ENCODE data around the gene KDM8. TPM values are rescaled to one million over a fixed set of nuclear protein-coding genes. Genes with fewer than 3 reads are reported as not detected.
A peak's percentile ranks its signal among the peaks of the same experiment; 100 is the strongest.

Gene KDM8
- total and polyA plus RNA-seq, 2 donors (not counting 1 experiment from before 2014, with no cell fraction given), result 7.5 to 37.4 TPM

DNA sequence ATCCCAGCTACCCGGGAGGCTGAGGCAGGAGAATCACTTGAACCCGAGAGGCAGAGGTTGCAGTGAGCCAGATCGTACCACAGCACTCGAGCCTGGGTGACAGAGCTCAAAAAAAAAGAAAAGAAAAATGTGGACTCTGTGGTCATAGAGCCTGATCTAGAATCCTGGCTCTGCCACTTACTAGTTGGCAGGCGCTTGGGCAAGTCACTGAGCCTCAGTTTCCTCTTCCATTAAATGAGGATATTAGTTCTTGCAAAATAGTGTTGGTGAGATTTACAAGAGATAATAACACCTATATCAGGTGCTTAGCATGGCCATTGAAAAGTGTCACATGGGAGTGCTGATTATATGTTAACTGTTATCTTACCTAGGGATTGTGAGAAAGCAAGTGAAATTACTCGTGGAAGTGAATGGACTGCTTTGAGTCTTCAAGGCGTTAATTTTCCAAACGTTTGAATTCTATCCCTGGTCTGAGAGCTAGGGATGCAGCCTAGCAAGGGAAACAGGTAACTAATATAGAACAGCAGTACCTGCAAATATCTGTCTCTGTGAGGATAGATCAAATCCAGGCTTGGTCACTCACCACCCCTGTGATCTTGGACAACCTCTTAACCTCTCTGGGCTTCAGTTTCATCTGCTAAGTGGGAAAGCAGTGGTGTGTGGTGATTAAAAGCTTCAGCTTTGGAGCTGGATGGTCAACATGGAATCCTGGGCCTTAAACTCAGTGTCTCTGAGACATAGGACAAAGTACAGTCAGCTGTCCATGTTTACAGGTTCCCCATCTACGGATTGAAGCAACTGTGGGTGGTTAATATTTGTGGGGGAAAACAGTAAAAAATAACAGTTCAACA, 66.2 kb downstream of the KDM8 start:
- Mint-ChIP-seq H3K27ac (peak overlapping the region; percentile 99), H3K27me3 (no peaks in the 10 kb centered on the region), H3K9me3 (ENCODE audit: insufficient read depth) (no peaks in the 10 kb centered on the region), H3K4me1 (peaks cover 74% of the 10 kb centered on the region), H3K4me3 (peak overlapping the region; percentile 99)
- Histone ChIP-seq H3K27me3 (replicated peaks in 1 of 4; ENCODE audit: control extremely low read depth in 1 of 4, control insufficient read depth in 3 of 4, insufficient read depth in 4 of 4, low read length in 3 of 4) (no peaks in the 10 kb centered on the region), H3K36me3 (replicated peaks in 1 of 2; ENCODE audit: control extremely low read depth in 1 of 2, control insufficient read depth in 1 of 2, extremely low read depth in 1 of 2, insufficient read depth in 2 of 2, low read length in 1 of 2) (no peaks in the 10 kb centered on the region), H3K4me2 (replicated peaks; ENCODE audit: low read depth, low read length, poor library complexity, severe bottlenecking) (peak overlapping the region; percentile 78), H3K4me3 (ENCODE audit: control extremely low read depth in 1 of 5, extremely low read depth in 1 of 5, insufficient read depth in 1 of 5, low read depth in 2 of 5, low read length in 4 of 5) (peak overlapping the region in 4 of 5 experiments; percentile 88 to 97 (median 94)), H3K9me3 (ENCODE audit: control extremely low read depth in 1 of 3, control insufficient read depth in 2 of 3, insufficient read depth in 1 of 3, low read length in 2 of 3) (no peaks in the 10 kb centered on the region), H3K9ac (ENCODE audit: low read length) (peak overlapping the region; percentile 83), H2AFZ (ENCODE audit: insufficient read depth, low read depth, low read length, poor library complexity, severe bottlenecking) (peak overlapping the region; percentile 81), H3K27ac (ENCODE audit: low read length in 2 of 2) (peak overlapping the region; percentile 93 to 99), H3K79me2 (ENCODE audit: control insufficient read depth, insufficient read depth, low read length) (peaks cover 40% of the 10 kb centered on the region), H3K4me1 (ENCODE audit: control insufficient read depth in 2 of 2, insufficient read depth in 2 of 2, low read length in 2 of 2) (peaks cover 64 to 71% of the 10 kb centered on the region in 2 donors), H4K20me1 (ENCODE audit: control insufficient read depth, insufficient read depth, low read length, poor library complexity, severe bottlenecking) (no peaks in the 10 kb centered on the region)
- DNase-seq (no peak), ATAC-seq (ENCODE audit: low read depth) (no peak)
- WGBS (ENCODE audit: insufficient coverage), result 86% methylated on average over 6 of the region's 9 CpGs
- intact Hi-C loops (cut with micrococcal nuclease), result loop anchor here (2.0 kb wide), 2 partner anchors 33 to 49 kb away; no protein-coding TSS in a partner anchor
- ChIA-PET CTCF (interaction anchor here (1.2 to 2.3 kb wide), 4 partner anchors 8 to 49 kb away, joined by 3 to 6 read pairs (median 4); no protein-coding TSS in a partner anchor), POLR2A (interaction anchor here (0.6 to 1.2 kb wide), 5 partner anchors 43 to 98 kb away, joined by 3 to 6 read pairs (median 4); no protein-coding TSS in a partner anchor)
- TF ChIP-seq EZH2 (IDR thresholded peaks at IDR 0.05; ENCODE audit: borderline replicate concordance, insufficient read depth, low read depth, low read length, poor library complexity, severe bottlenecking), result no peak
- TF ChIP-seq, protein P1, sequence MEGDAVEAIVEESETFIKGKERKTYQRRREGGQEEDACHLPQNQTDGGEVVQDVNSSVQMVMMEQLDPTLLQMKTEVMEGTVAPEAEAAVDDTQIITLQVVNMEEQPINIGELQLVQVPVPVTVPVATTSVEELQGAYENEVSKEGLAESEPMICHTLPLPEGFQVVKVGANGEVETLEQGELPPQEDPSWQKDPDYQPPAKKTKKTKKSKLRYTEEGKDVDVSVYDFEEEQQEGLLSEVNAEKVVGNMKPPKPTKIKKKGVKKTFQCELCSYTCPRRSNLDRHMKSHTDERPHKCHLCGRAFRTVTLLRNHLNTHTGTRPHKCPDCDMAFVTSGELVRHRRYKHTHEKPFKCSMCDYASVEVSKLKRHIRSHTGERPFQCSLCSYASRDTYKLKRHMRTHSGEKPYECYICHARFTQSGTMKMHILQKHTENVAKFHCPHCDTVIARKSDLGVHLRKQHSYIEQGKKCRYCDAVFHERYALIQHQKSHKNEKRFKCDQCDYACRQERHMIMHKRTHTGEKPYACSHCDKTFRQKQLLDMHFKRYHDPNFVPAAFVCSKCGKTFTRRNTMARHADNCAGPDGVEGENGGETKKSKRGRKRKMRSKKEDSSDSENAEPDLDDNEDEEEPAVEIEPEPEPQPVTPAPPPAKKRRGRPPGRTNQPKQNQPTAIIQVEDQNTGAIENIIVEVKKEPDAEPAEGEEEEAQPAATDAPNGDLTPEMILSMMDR (IDR thresholded peaks at IDR 0.05), result no peak

DNA sequence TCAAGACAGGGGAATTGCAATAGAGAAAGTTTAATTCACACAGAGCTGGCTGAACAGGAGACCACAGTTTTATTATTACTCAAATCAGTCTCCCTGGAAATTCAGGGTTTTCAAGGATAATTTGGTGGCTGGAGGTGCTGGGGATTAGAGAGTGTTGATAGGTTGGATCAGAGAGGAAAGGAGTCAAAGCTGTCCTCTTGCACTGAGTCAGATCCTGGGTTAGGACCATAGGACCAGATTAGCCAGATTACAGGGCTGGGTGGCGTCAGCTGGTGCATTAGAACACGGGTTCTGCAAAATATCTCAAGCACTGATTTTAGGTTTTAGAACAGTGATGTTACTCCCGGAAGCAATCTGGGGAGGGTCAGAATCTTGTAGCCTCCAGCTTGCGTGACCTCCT, 67.0 kb downstream of the KDM8 start:
- Histone ChIP-seq H3K36me3 (replicated peaks in 1 of 2; ENCODE audit: control extremely low read depth in 1 of 2, control insufficient read depth in 1 of 2, extremely low read depth in 1 of 2, insufficient read depth in 2 of 2, low read length in 1 of 2) (no peaks in the 10 kb centered on the region), H3K4me1 (ENCODE audit: control insufficient read depth in 2 of 2, insufficient read depth in 2 of 2, low read length in 2 of 2) (peaks cover 71 to 72% of the 10 kb centered on the region in 2 donors), H3K27ac (ENCODE audit: low read length in 2 of 2) (peak overlapping the region in 1 of 2 donors; percentile 82), H3K27me3 (replicated peaks in 1 of 4; ENCODE audit: control extremely low read depth in 1 of 4, control insufficient read depth in 3 of 4, insufficient read depth in 4 of 4, low read length in 3 of 4) (no peaks in the 10 kb centered on the region), H3K9me3 (ENCODE audit: control extremely low read depth in 1 of 3, control insufficient read depth in 2 of 3, insufficient read depth in 1 of 3, low read length in 2 of 3) (no peaks in the 10 kb centered on the region), H3K9ac (ENCODE audit: low read length) (no peak overlapping the region), H4K20me1 (ENCODE audit: control insufficient read depth, insufficient read depth, low read length, poor library complexity, severe bottlenecking) (no peaks in the 10 kb centered on the region), H3K79me2 (ENCODE audit: control insufficient read depth, insufficient read depth, low read length) (peaks cover 35% of the 10 kb centered on the region), H3K4me3 (ENCODE audit: control extremely low read depth in 1 of 5, extremely low read depth in 1 of 5, insufficient read depth in 1 of 5, low read depth in 2 of 5, low read length in 4 of 5) (no peak overlapping the region), H2AFZ (ENCODE audit: insufficient read depth, low read depth, low read length, poor library complexity, severe bottlenecking) (no peak overlapping the region), H3K4me2 (replicated peaks; ENCODE audit: low read depth, low read length, poor library complexity, severe bottlenecking) (no peak overlapping the region)
- no peak for TF ChIP-seq EZH2 (IDR thresholded peaks at IDR 0.05; ENCODE audit: borderline replicate concordance, insufficient read depth, low read depth, low read length, poor library complexity, severe bottlenecking)
- ChIA-PET CTCF (interaction anchor here (0.7 to 2.3 kb wide), 6 partner anchors 9 to 52 kb away, joined by 3 to 6 read pairs (median 4); no protein-coding TSS in a partner anchor), POLR2A (interaction anchor here (1.2 kb wide), 1 partner anchor 48 kb away, joined by 4 read pairs; no protein-coding TSS in a partner anchor)
- no peaks in the 10 kb centered on the region for H3K9me3 Mint-ChIP-seq (ENCODE audit: insufficient read depth)
- intact Hi-C loops (cut with micrococcal nuclease), result no loop called here
- H3K4me3 Mint-ChIP-seq, result peak overlapping the region; percentile 24
- peak overlapping the region; percentile 4 for H3K27ac Mint-ChIP-seq
- DNase-seq, result no peak
- peaks cover 70% of the 10 kb centered on the region for H3K4me1 Mint-ChIP-seq
- ATAC-seq (ENCODE audit: low read depth), result no peak
- 88% methylated on average over 2 of the region's 4 CpGs for WGBS (ENCODE audit: insufficient coverage)
- no peaks in the 10 kb centered on the region for H3K27me3 Mint-ChIP-seq

Other genes starting within 250 kb of the KDM8 start
- gene C16orf82, start 136.6 kb upstream of the KDM8 start, total RNA-seq, result not detected in 2 replicates
- gene C16orf82, start 136.6 kb upstream of the KDM8 start, polyA plus RNA-seq, result not detected in 2 replicates
- gene NSMCE1, start 65.2 kb downstream of the KDM8 start, total RNA-seq, result 56.8 and 61.9 TPM in 2 replicates
- gene NSMCE1, start 65.2 kb downstream of the KDM8 start, polyA plus RNA-seq, result 29.0 and 29.5 TPM in 2 replicates
- gene IL4R, start 110.4 kb downstream of the KDM8 start, total RNA-seq, result 311 and 323 TPM in 2 replicates
- gene IL4R, start 110.4 kb downstream of the KDM8 start, polyA plus RNA-seq, result 966 and 1,138 TPM in 2 replicates
- gene IL21R, start 198.6 kb downstream of the KDM8 start, total RNA-seq, result 28.5 and 31.6 TPM in 2 replicates
- gene IL21R, start 198.6 kb downstream of the KDM8 start, polyA plus RNA-seq, result 32.1 and 49.9 TPM in 2 replicates